HepG2 (cell line): ENCODE measurements around the gene HLA-DOA.

ENCODE experiments used
- CTCF ChIP-seq: sonication (generic); formaldehyde crosslinking; IDR thresholded peaks from 2 replicates; pipeline ENCODE4 v1.5.0; 2020; ENCODE audit warnings: mild to moderate bottlenecking, missing genetic modification reagents, moderate library complexity
- ETV6 ChIP-seq: sonication (generic); formaldehyde crosslinking; conservative IDR thresholded peaks from 2 replicates; pipeline ENCODE4 v1.4.0; 2020; ENCODE audit warnings: missing genetic modification reagents
- SMAD3 ChIP-seq: sonication (generic); formaldehyde crosslinking; IDR thresholded peaks from 2 replicates; pipeline ENCODE4 v1.4.0; 2020; ENCODE audit warnings: missing genetic modification reagents
- ZFP36 ChIP-seq: fragments of 150-350 bp; IDR thresholded peaks from 2 replicates; pipeline ENCODE4 v1.6.1; 2018; ENCODE audit warnings: borderline replicate concordance, low read length, low read depth; ENCODE audit not compliant: partially characterized antibody
- TF ChIP-seq, protein P1 (sequence below): sonication (generic); formaldehyde crosslinking; IDR thresholded peaks from 2 replicates; pipeline ENCODE4 v1.8.0; 2022; ENCODE audit warnings: mild to moderate bottlenecking, missing genetic modification reagents; ENCODE audit not compliant: insufficient replicate concordance

GRCh38 chr6:32973144-32974015, 36.0 kb downstream of the HLA-DOA start:
- TF ChIP-seq, protein P1, sequence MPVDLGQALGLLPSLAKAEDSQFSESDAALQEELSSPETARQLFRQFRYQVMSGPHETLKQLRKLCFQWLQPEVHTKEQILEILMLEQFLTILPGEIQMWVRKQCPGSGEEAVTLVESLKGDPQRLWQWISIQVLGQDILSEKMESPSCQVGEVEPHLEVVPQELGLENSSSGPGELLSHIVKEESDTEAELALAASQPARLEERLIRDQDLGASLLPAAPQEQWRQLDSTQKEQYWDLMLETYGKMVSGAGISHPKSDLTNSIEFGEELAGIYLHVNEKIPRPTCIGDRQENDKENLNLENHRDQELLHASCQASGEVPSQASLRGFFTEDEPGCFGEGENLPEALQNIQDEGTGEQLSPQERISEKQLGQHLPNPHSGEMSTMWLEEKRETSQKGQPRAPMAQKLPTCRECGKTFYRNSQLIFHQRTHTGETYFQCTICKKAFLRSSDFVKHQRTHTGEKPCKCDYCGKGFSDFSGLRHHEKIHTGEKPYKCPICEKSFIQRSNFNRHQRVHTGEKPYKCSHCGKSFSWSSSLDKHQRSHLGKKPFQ: no peak
- TF ChIP-seq ZFP36: no peak
- no peak; the same call in 1 of the 2 replicates for TF ChIP-seq SMAD3
- TF ChIP-seq CTCF: no peak
- TF ChIP-seq ETV6 (CRISPR knock-in tag): no peak
